Activated CD4-positive, alpha-beta memory T cell treated with anti-CD3 and anti-CD28 coated beads, Interleukin-2, amount 10 ng/mL, durations not matched to agents 7 days and 5 days (primary cell): ENCODE data around the gene ACP1. TPM values are rescaled to one million over a fixed set of nuclear protein-coding genes. Genes with fewer than 3 reads are reported as not detected.

Source experiments
- CTCF ChIA-PET: fragments of 350-600 bp; sonication (Branson Sonifier 250); formaldehyde crosslinking; loops from one replicate; lab custom pipeline; 2021; ENCODE audit warnings: antibody characterized with exemption, inconsistent platforms; lab: Charles Lee
- POLR2A ChIA-PET: fragments of 350-600 bp; sonication (Branson Sonifier 250); formaldehyde crosslinking; loops from one replicate; lab custom pipeline; 2021; ENCODE audit warnings: antibody characterized with exemption; lab: Charles Lee
- DNase-seq: peaks from one replicate; pipeline ENCODE4 v3.0.0-alpha.2; 2020
- H3K27ac Mint-ChIP-seq: one replicate; pipeline ENCODE4 v1.8.0; 2021; ENCODE audit warnings: mild to moderate bottlenecking, mixed read lengths
- H3K27me3 Mint-ChIP-seq: one replicate; pipeline ENCODE4 v1.8.0; 2021; ENCODE audit warnings: mixed read lengths
- H3K36me3 Mint-ChIP-seq: one replicate; pipeline ENCODE4 v1.8.0; 2021; ENCODE audit warnings: low read depth, mixed read lengths
- H3K4me1 Mint-ChIP-seq: one replicate; pipeline ENCODE4 v1.8.0; 2021; ENCODE audit warnings: mixed read lengths
- H3K4me3 Mint-ChIP-seq: one replicate; pipeline ENCODE4 v1.8.0; 2021; ENCODE audit warnings: mild to moderate bottlenecking, mixed read lengths
- H3K9me3 Mint-ChIP-seq: one replicate; pipeline ENCODE4 v1.8.0; 2021; ENCODE audit warnings: mixed read lengths
- total RNA-seq, 2 experiments: library from RNA; stranded (reverse); gene quantifications; one replicate each; pipeline ENCODE4 v1.2.3, GENCODE V29; 2021

ACP1 gene
- total RNA-seq, 2 experiments from 2014 or later, result 89.2 to 98.3 TPM

DNA sequence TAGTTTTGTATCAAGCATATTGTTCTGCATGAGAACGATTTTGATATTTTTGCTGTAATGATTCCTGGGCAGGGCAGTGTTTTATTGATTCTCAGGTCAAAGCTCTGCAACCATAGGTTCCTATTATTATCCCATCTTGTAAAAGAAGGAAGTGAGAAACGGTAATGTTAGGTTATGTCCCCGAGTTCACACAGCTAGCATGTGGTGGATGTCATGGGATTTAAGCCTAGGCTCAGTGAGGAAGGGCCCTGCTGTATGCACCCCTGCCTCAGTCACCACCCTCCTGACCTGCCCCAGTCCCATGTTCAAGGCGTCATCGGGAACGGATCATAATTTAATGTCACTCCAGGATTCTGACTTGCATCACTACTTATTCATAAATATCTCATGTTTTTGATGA is 10.7 kb downstream of the ACP1 start:
- ChIA-PET POLR2A (no interaction called here), CTCF (no interaction called here)
- H3K9me3 Mint-ChIP-seq, result no peaks in the 10 kb centered on the region
- H3K4me1 Mint-ChIP-seq, result peaks cover 9% of the 10 kb centered on the region
- no peaks in the 10 kb centered on the region for H3K27me3 Mint-ChIP-seq
- no peak for DNase-seq
- peaks cover 64% of the 10 kb centered on the region for H3K36me3 Mint-ChIP-seq
- H3K4me3 Mint-ChIP-seq, result no peak overlapping the region
- no peak overlapping the region for H3K27ac Mint-ChIP-seq

DNA sequence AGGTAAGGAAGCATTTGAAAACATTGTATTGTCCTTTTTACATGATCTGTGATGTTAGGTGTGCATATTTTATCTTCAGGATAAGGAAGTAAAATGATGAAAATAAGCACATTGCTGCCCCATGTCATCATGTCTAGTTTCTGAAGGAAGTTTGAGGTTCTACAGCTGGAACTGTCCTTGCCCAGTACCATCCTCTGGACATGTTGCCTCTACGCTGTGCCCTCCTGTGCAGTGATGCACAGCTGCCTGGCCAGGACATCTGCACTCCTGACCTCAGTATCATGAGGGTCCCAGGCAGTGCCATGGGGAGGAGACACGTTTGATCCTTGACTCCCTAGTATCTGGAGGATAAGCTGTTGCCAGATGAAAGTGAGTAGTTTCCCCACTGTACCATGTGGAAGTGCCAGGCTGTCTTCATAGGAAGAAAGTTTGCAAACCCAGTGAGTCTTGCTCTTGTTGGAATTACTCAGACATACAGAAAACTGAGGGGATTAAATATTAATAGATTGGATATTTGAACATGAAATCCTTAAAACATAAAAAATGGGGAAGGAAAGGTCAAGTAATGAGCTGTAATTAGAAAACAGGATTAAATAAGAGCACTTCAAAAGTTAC is 13.7 kb downstream of the ACP1 start:
- Mint-ChIP-seq H3K36me3 (peaks cover 58% of the 10 kb centered on the region), H3K27ac (no peak overlapping the region), H3K27me3 (no peaks in the 10 kb centered on the region), H3K4me3 (no peak overlapping the region), H3K4me1 (no peaks in the 10 kb centered on the region), H3K9me3 (no peaks in the 10 kb centered on the region)
- ChIA-PET CTCF (no interaction called here), POLR2A (interaction anchor here (0.9 kb wide), 1 partner anchor 14 kb away, joined by 4 read pairs; the partner anchor contains the start of genes ACP1 and SH3YL1)
- DNase-seq, result no peak

GRCh38 chr2:278927-279320 is 14.2 kb downstream of the ACP1 start:
- no peaks in the 10 kb centered on the region for H3K4me1 Mint-ChIP-seq
- no peaks in the 10 kb centered on the region for H3K9me3 Mint-ChIP-seq
- H3K4me3 Mint-ChIP-seq, result no peak overlapping the region
- no peak for DNase-seq
- H3K27ac Mint-ChIP-seq, result no peak overlapping the region
- POLR2A ChIA-PET, result interaction anchor here (0.9 kb wide), 1 partner anchor 15 kb away, joined by 4 read pairs; the partner anchor contains the start of genes ACP1 and SH3YL1
- CTCF ChIA-PET, result no interaction called here
- H3K27me3 Mint-ChIP-seq, result no peaks in the 10 kb centered on the region
- H3K36me3 Mint-ChIP-seq, result peaks cover 58% of the 10 kb centered on the region

DNA sequence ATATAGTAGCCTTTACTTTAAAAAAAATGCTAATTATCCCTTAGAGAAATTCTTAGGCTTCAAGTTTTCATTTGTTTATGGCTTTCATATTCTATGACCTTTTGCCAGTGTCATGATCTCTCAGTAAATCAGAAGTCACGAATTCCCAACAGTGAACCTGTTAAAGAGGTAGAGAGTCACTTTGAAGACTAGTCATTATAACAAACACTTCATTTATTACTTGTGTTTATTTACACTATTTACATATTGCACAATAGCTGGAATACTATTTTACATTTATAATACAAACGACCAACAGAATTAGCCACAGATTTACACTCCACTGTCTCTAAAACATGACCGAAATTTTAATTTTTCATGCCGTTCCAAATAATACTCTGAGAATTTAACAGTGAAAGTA is 14.6 kb downstream of the ACP1 start:
- no peak overlapping the region for H3K27ac Mint-ChIP-seq
- no peak for DNase-seq
- no peaks in the 10 kb centered on the region for H3K27me3 Mint-ChIP-seq
- ChIA-PET POLR2A (interaction anchor here (0.9 kb wide), 1 partner anchor 15 kb away, joined by 4 read pairs; the partner anchor contains the start of genes ACP1 and SH3YL1), CTCF (no interaction called here)
- H3K36me3 Mint-ChIP-seq, result peaks cover 56% of the 10 kb centered on the region
- H3K4me1 Mint-ChIP-seq, result no peaks in the 10 kb centered on the region
- no peaks in the 10 kb centered on the region for H3K9me3 Mint-ChIP-seq
- no peak overlapping the region for H3K4me3 Mint-ChIP-seq

- Mint-ChIP-seq H3K27ac (no peak overlapping the region), H3K27me3 (no peaks in the 10 kb centered on the region), H3K36me3 (peaks cover 53% of the 10 kb centered on the region), H3K9me3 (no peaks in the 10 kb centered on the region), H3K4me3 (no peak overlapping the region), H3K4me1 (no peaks in the 10 kb centered on the region)
- POLR2A ChIA-PET, result no interaction called here
- DNase-seq, result no peak
- CTCF ChIA-PET, result no interaction called here
Measured at GRCh38 chr2:279956-280649, 15.4 kb downstream of the ACP1 start.

GRCh38 chr2:280650-281110 is 15.9 kb downstream of the ACP1 start:
- Mint-ChIP-seq H3K27me3 (peaks cover 4% of the 10 kb centered on the region), H3K4me1 (no peaks in the 10 kb centered on the region)
- CTCF ChIA-PET, result no interaction called here

GRCh38 chr2:281381-281780 is 16.6 kb downstream of the ACP1 start:
- H3K27ac Mint-ChIP-seq, result no peak overlapping the region
- ChIA-PET CTCF (no interaction called here), POLR2A (no interaction called here)

More at GRCh38 chr2:280650-281110, 15.9 kb downstream of the ACP1 start:
- H3K9me3 Mint-ChIP-seq, result no peaks in the 10 kb centered on the region
- H3K4me3 Mint-ChIP-seq, result no peak overlapping the region
- no peak overlapping the region for H3K27ac Mint-ChIP-seq
- POLR2A ChIA-PET, result no interaction called here
- no peak for DNase-seq
- H3K36me3 Mint-ChIP-seq, result peaks cover 49% of the 10 kb centered on the region

DNA sequence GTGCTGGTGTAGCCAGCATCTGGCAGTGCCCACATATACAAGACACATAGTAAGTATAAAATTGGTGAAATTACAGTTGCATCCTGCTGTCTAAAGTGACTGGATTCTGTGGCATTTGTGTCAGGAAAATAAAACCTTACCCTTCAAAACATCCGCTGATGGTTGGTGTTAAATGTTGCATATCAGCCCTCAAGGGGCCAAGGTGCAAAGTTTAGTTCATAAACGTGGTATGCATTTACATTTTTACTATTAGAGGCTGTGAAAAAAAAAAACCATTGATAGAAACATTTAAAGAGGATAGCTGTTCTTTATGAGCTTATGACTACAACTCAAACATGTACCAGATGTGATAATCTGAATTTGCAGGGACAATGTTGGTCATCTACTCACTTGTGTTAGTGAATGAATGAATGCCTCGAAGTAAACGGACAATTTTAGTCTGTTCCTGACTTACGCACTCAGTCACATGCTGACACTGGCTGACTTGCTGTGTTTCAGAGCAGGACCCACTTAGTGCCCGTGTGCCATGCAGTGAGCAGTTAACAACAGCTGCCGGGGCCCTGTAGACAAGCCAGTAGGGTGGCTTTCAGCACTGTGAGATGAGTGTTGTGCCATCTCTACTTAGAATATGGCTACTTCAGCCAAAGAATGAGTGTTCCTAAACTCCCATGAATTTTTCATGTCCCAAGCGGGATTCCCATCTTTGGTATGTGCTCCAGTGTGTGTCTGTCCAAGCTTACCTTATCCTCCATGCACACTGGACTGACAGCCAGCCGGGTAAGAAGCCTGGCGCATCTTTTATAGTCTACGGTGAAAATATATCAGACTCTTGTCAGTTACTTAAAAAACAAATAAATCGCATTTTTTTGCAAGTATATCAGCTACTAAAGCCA is 17.9 kb downstream of the ACP1 start:
- H3K27ac Mint-ChIP-seq, result no peak overlapping the region
- no peak overlapping the region for H3K4me3 Mint-ChIP-seq
- no peaks in the 10 kb centered on the region for H3K4me1 Mint-ChIP-seq
- CTCF ChIA-PET, result no interaction called here
- DNase-seq, result no peak
- peaks cover 33% of the 10 kb centered on the region for H3K36me3 Mint-ChIP-seq
- H3K27me3 Mint-ChIP-seq, result peaks cover 17% of the 10 kb centered on the region
- no peaks in the 10 kb centered on the region for H3K9me3 Mint-ChIP-seq
- POLR2A ChIA-PET, result interaction anchor here (0.6 kb wide), 1 partner anchor 153 kb away, joined by 3 read pairs; no protein-coding TSS in a partner anchor

More at GRCh38 chr2:281381-281780, 16.6 kb downstream of the ACP1 start:
- Mint-ChIP-seq H3K36me3 (peaks cover 45% of the 10 kb centered on the region), H3K4me1 (no peaks in the 10 kb centered on the region), H3K4me3 (no peak overlapping the region), H3K27me3 (peaks cover 11% of the 10 kb centered on the region), H3K9me3 (no peaks in the 10 kb centered on the region)
- DNase-seq, result no peak

DNA sequence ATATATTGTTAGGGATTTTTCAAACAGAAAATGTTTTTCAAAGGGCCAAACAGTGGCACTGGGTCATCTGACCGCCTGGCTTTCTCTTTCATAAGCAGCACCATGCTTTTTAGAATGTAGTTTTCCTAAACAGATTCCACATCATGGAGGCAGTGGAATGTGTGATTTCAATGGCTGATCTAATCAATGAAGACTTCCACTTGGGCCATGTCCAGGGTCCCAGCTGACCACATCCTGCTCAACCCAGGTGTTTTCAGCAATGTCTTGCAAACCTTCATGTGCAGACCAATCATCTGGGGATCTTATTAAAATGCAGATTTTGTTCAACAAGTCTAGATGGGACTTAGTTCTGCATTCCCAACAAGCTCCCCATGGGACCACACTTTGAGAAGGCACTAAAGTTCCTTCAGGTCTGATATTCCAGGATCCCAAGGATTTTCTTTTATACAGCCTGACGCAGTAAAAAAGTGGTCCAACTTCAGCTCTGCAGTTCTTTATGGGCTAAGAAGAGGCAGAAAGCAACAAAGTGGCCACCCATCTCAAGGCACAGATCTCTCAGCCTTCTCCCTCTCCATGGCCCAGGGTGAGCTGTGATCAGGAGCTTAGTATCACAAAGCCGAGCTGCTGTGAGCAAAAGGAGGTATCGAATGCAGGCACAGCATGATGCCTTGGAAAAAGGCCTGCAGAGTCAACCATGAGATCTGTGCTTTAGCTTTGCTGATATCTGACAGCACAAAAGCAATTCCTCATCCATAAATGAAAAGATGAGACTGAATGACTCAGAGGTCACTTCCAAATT is 19.4 kb downstream of the ACP1 start:
- H3K27ac Mint-ChIP-seq, result no peak overlapping the region
- DNase-seq, result no peak
- H3K9me3 Mint-ChIP-seq, result no peaks in the 10 kb centered on the region
- CTCF ChIA-PET, result no interaction called here
- POLR2A ChIA-PET, result interaction anchor here (1.0 kb wide), 1 partner anchor 10 kb away, joined by 3 read pairs; no protein-coding TSS in a partner anchor
- no peak overlapping the region for H3K4me3 Mint-ChIP-seq
- peaks cover 17% of the 10 kb centered on the region for H3K36me3 Mint-ChIP-seq
- no peaks in the 10 kb centered on the region for H3K4me1 Mint-ChIP-seq
- peaks cover 20% of the 10 kb centered on the region for H3K27me3 Mint-ChIP-seq

DNA sequence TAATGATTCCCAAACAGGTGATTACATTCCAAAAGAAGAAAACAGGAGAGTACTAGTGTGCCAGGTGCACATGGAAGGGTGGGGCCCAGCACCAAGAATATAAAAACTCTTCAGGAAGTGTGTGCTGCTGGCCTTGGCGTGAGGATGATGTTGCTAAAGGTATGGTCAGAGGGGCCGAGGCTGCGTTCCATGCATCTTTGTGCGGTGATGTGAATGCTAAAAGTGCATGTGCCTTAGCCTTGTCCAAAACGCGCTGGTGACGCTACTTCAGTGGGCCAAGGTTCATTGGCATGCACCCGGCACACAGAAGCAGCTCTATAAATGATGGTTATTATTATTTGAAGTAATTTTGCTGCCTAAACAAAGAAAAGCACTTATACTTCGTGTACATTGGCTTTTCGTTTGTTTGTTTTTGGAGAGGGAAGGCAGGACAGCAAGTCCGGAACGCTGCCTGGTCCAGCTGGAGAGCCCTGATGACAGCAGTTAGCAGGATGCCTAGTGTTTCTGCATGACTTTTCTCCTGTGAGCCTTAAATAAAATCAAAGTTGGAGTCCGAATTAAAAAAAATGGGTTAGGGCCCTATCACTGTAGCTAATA is 20.2 kb downstream of the ACP1 start:
- no peak for DNase-seq
- H3K27me3 Mint-ChIP-seq, result peaks cover 26% of the 10 kb centered on the region
- H3K9me3 Mint-ChIP-seq, result no peaks in the 10 kb centered on the region
- POLR2A ChIA-PET, result no interaction called here
- no peak overlapping the region for H3K4me3 Mint-ChIP-seq
- CTCF ChIA-PET, result no interaction called here
- peaks cover 4% of the 10 kb centered on the region for H3K4me1 Mint-ChIP-seq
- H3K36me3 Mint-ChIP-seq, result peaks cover 12% of the 10 kb centered on the region
- no peak overlapping the region for H3K27ac Mint-ChIP-seq

- Mint-ChIP-seq H3K9me3 (no peaks in the 10 kb centered on the region), H3K4me3 (no peak overlapping the region), H3K4me1 (peaks cover 5% of the 10 kb centered on the region), H3K27ac (no peak overlapping the region), H3K27me3 (peaks cover 30% of the 10 kb centered on the region), H3K36me3 (peaks cover 9% of the 10 kb centered on the region)
- ChIA-PET POLR2A (no interaction called here), CTCF (interaction anchor here (1.0 kb wide), 1 partner anchor 48 kb away, joined by 3 read pairs; no protein-coding TSS in a partner anchor)
- no peak for DNase-seq
Measured at GRCh38 chr2:285531-285930, 20.8 kb downstream of the ACP1 start.

DNA sequence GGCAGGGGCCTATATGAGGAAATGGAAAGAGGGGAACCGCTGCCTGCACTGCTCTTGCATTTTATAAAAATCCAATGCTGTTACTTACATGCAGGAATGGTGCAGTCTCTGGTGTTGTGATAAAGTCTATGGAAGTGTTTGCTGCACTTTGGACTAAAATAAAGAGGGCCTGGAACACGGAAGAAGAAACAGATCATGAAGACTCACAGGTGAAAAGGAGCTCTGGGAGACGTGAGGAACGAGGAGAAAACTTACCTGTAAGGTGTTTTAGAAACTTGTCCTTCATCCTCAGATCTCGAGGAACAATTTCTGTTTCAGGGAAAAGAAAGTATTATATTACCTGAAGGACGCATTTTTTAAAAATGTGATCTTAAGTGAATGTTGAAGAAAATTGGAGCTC is 21.3 kb downstream of the ACP1 start:
- Mint-ChIP-seq H3K4me3 (no peak overlapping the region), H3K4me1 (peaks cover 5% of the 10 kb centered on the region), H3K9me3 (no peaks in the 10 kb centered on the region), H3K27me3 (peaks cover 35% of the 10 kb centered on the region), H3K27ac (no peak overlapping the region), H3K36me3 (peaks cover 4% of the 10 kb centered on the region)
- DNase-seq, result no peak
- ChIA-PET CTCF (interaction anchor here (1.0 kb wide), 1 partner anchor 48 kb away, joined by 3 read pairs; no protein-coding TSS in a partner anchor), POLR2A (no interaction called here)
